Measurements from ENCODE around the gene RBM24.

- TF ChIP-seq EZH2 (IDR thresholded peaks at IDR 0.05; ENCODE audit: borderline replicate concordance, insufficient read depth, low read depth, low read length, poor library complexity, severe bottlenecking): no peak
- TF ChIP-seq CTCF (IDR thresholded peaks at IDR 0.05): no peak
These were observed 30.9 kb upstream of the RBM24 start for GRCh38 chr6:17250237-17250636.

All from B cell (primary cell).